Right lobe of liver (tissue), 4 donors: ENCODE measurements around the gene CDH13.

ENCODE experiments used
- CTCF ChIP-seq, 4 donors: fragments of 200-600 bp in 3 of 4; fragments of 450-650 bp in 1 of 4; IDR thresholded peaks; one replicate each; pipeline versions ENCODE4 v1.5.1 to v1.8.0; 2016 to 2022; ENCODE audit warnings: antibody characterized with exemption in 4 of 4, mild to moderate bottlenecking in 2 of 4
- POLR2A ChIP-seq: fragments of 450-650 bp; IDR thresholded peaks from one replicate; pipeline ENCODE4 v1.6.1; 2017; ENCODE audit warnings: antibody characterized with exemption, mild to moderate bottlenecking
- donor health status: DM: no; HTN: no; CAD: no.
- donor health status: DM: no; HTN: no; CAD: no.
- donor health status: DM: no; HTN: yes; CAD: no.

GRCh38 chr16:82867485-82867884 lies 240.7 kb downstream of the CDH13 start:
- no peak for TF ChIP-seq CTCF (IDR thresholded peaks at IDR 0.05)
- no peak for TF ChIP-seq POLR2A
